A172 (cell line): ENCODE data around the gene MX2. TPM values are rescaled to one million over a fixed set of nuclear protein-coding genes. Genes with fewer than 3 reads are reported as not detected.

Experiments
- total RNA-seq: library from RNA; depleted of rRNA; stranded (reverse); fragments of >200 nt; shearing (Covaris generic); gene quantifications from 2 replicates; pipeline ENCODE4 v1.2.3, GENCODE V29; 2014; rRNA removed

Gene MX2
- total RNA-seq, 1 experiment from 2014 or later: 13.2 TPM

Other genes with a start within 250 kb of the MX2 start
- gene BACE2, start 193.9 kb upstream of the MX2 start, total RNA-seq: 46.6 and 51.7 TPM in 2 replicates
- not detected in 2 replicates for gene FAM3B, start 45.2 kb upstream of the MX2 start, total RNA-seq
- 10.1 and 11.4 TPM in 2 replicates for gene MX1, start 64.2 kb downstream of the MX2 start, total RNA-seq
- 0.05 TPM in 1 of 2 replicates, not detected in the other for gene TMPRSS2, start 146.1 kb downstream of the MX2 start, total RNA-seq